Lung (tissue), 12 donors: ENCODE results near the gene RTP5. TPM values are rescaled to one million over a fixed set of nuclear protein-coding genes. Genes with fewer than 3 reads are reported as not detected.

Experiments used
- ATAC-seq: fragments of 200-7000 bp; cut with Tn5 transposase; one replicate; pipeline ENCODE4 v1.9.1; 2020; ENCODE audit warnings: moderate number of reproducible peaks; ENCODE audit not compliant: insufficient read depth, low FRiP score
- DNase-seq, 3 donors: peaks; one replicate each; pipeline ENCODE4 v3.0.0-alpha.2; 2013 to 2017
- H3K27ac ChIP-seq, 2 donors: one replicate each; pipeline ENCODE4 v1.5.1; 2013; ENCODE audit warnings: mild to moderate bottlenecking in 2 of 2, moderate library complexity in 2 of 2, control low read depth in 1 of 2, inconsistent platforms in 1 of 2, low read depth in 1 of 2, low read length in 1 of 2
- H3K27me3 ChIP-seq, 3 donors: one replicate each; pipeline ENCODE4 v1.5.1; 2013; ENCODE audit warnings: low read length in 2 of 3; ENCODE audit not compliant: control insufficient read depth in 3 of 3, insufficient read depth in 3 of 3
- H3K36me3 ChIP-seq, 4 donors: one replicate each; pipeline ENCODE4 v1.5.1; 2013; ENCODE audit warnings: low read length in 4 of 4, mild to moderate bottlenecking in 1 of 4, moderate library complexity in 1 of 4; ENCODE audit not compliant: control insufficient read depth in 4 of 4, insufficient read depth in 4 of 4
- H3K4me1 ChIP-seq, 5 donors: one replicate each; pipeline ENCODE4 v1.5.1; 2013; ENCODE audit warnings: low read length in 5 of 5, mild to moderate bottlenecking in 2 of 5, moderate library complexity in 1 of 5; ENCODE audit not compliant: control insufficient read depth in 5 of 5, insufficient read depth in 5 of 5
- H3K4me3 ChIP-seq: one replicate; pipeline ENCODE4 v1.5.1; 2013; ENCODE audit warnings: mild to moderate bottlenecking, control low read depth, moderate library complexity
- H3K9ac ChIP-seq, 2 donors: one replicate each; pipeline ENCODE4 v1.5.1; 2013; ENCODE audit warnings: low read length in 2 of 2, control low read depth in 1 of 2; ENCODE audit not compliant: insufficient read depth in 1 of 2
- H3K9me3 ChIP-seq, 4 donors: one replicate each; pipeline ENCODE4 v1.5.1; 2013; ENCODE audit warnings: low read length in 3 of 4, mild to moderate bottlenecking in 1 of 4, moderate library complexity in 1 of 4; ENCODE audit not compliant: control insufficient read depth in 4 of 4, insufficient read depth in 3 of 4
- WGBS, 2 donors: extraction: QIAGEN DNeasy Blood & Tissue Kit; methylation state at CpG; one replicate each; pipeline ENCODE4 v1.1.7; 2013; 5-methylcytosine and 5-hydroxymethylcytosine counted together
- polyA plus RNA-seq, 2 donors: library from polyadenylated mRNA; stranded (reverse); fragments of 200-250 nt; gene quantifications; one replicate each; pipeline ENCODE4 v1.2.1, GENCODE V29; 2013
- total RNA-seq, 2 donors: library from RNA; depleted of rRNA in 1 of 2; stranded (reverse); fragments of >200 nt in 1 of 2; gene quantifications; one replicate each; pipeline ENCODE4 v1.2.1, GENCODE V29; 2014 to 2021
- TF ChIP-seq, protein P1 (sequence below): IDR thresholded peaks from 2 replicates; pipeline ENCODE4 v1.5.1; 2012; ENCODE audit warnings: mild to moderate bottlenecking; ENCODE audit errors: control extremely low read depth, extremely low read depth
- donor health status: control.
- donor health status: control.
- donor health status: Bipolar disorder and iron deficiency.
- donor health status: healthy.
- donor health status: DM: yes; HTN: yes; CAD: no.

The RTP5 gene
- total and polyA plus RNA-seq, 4 donors = 0.08 to 0.13 (median 0.09) TPM; not detected in 1

DNA sequence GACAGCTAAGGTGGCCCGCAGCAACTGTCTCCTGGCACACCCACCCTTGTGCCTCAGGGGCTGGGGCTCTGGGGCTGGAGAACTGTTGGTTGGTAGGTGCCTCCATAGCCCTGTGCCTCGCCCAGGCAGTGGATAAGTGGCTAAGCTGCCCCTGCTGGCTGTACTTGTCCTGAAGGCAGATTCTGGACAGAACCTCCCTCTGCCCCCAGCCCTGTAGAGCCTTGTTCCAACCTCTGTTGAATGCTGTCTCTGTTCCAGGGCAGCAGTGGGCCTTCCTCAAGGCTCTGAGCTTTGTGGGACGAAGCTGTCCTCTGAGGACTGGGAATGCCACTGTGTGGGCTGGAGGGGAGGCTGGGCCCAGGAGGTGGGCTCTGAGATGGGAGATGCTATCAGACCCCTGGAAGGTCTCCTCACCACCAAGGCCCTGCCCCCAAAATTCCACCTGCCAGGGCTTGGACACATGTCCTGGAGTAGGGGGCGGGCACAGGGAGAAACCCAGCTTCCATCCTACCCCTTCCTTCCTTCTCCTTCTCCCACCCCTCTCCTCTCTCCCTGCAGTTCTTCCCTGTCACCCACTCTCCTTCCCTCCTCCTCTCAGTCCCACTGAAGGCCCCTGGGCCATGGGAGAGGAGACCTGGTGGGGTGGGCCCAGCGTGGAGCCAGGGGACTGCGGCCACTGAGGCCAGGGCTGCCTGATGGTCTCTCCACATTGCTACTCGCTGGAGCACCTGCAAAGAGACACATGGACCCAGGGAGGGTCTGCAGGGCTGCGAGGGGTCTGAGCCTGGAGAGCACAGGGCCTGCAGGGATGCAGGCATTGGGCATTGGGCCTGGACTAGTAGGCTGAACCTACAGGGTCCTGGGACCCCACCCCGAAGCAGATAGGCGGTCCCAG lies 9.1 kb upstream of the RTP5 start:
- DNase-seq (no peak), ATAC-seq (no peak)
- Histone ChIP-seq H3K27me3 (peaks cover 0 to 19% (median 15%) of the 10 kb centered on the region in 3 donors), H3K9me3 (peaks cover 0 to 10% (median under 1%) of the 10 kb centered on the region in 4 donors), H3K4me1 (peaks cover 0 to 23% (median 9%) of the 10 kb centered on the region in 5 donors), H3K9ac (no peak overlapping the region), H3K27ac (peak overlapping the region; percentile 46 to 61), H3K4me3 (no peak overlapping the region), H3K36me3 (peaks cover 0 to 4% (median 0%) of the 10 kb centered on the region in 4 donors)
- TF ChIP-seq, protein P1, sequence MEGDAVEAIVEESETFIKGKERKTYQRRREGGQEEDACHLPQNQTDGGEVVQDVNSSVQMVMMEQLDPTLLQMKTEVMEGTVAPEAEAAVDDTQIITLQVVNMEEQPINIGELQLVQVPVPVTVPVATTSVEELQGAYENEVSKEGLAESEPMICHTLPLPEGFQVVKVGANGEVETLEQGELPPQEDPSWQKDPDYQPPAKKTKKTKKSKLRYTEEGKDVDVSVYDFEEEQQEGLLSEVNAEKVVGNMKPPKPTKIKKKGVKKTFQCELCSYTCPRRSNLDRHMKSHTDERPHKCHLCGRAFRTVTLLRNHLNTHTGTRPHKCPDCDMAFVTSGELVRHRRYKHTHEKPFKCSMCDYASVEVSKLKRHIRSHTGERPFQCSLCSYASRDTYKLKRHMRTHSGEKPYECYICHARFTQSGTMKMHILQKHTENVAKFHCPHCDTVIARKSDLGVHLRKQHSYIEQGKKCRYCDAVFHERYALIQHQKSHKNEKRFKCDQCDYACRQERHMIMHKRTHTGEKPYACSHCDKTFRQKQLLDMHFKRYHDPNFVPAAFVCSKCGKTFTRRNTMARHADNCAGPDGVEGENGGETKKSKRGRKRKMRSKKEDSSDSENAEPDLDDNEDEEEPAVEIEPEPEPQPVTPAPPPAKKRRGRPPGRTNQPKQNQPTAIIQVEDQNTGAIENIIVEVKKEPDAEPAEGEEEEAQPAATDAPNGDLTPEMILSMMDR = no peak
- WGBS, 2 donors = 86 to 87% methylated on average over 10 of the region's 10 CpGs

DNA sequence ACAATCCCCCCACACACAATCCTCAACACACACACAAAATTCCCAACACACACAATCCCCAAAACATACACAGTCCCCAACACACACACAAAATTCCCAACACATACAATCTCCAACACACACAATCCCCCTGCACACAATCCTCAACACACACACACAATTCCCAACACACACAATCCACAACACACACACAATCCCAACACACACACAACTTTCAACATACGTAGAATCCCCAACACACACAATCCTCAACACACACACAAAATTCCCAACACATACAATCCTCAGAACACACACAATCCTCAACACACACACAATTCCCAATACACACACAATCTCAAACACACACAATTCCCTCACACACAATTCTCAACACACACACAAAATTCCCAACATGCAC lies 8.3 kb upstream of the RTP5 start:
- 97 to 98% methylated on average over 1 of the region's 1 CpG for whole genome bisulfite sequencing, 2 donors
- H3K9ac ChIP-seq = no peak overlapping the region
- peaks cover 0 to 24% (median 21%) of the 10 kb centered on the region in 3 donors for H3K27me3 ChIP-seq
- no peak overlapping the region for H3K4me3 ChIP-seq
- H3K4me1 ChIP-seq = peaks cover 0 to 23% (median 12%) of the 10 kb centered on the region in 5 donors
- DNase-seq (no peak), ATAC-seq (no peak)
- TF ChIP-seq, protein P1 = no peak
- H3K36me3 ChIP-seq = peaks cover 0 to 5% (median 0%) of the 10 kb centered on the region in 4 donors
- no peak overlapping the region for H3K27ac ChIP-seq
- H3K9me3 ChIP-seq = peaks cover 0 to 13% (median under 1%) of the 10 kb centered on the region in 4 donors

DNA sequence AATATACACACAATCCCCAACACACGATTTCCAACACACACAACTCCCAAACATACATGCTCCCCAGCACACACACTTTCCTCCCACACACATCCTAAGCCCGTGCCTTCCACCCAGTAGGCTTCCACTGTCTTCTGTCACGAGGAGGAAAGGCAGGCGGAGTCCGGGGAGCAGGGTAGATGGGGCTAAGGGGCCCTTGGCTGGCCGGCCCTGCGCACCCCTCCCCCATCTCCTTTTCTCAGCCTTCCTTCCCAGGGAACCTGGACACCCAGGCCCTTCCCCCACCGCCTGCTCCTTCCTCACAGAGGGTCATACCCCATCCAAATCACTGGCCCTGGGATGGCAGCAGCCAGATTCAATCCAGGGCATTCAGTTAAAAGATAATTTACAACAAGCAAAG lies 7.4 kb upstream of the RTP5 start:
- DNase-seq = no peak
- WGBS, 2 donors = 76 to 82% methylated on average over 8 of the region's 8 CpGs
- H3K9me3 ChIP-seq = peaks cover 0 to 13% (median under 1%) of the 10 kb centered on the region in 4 donors
- H3K4me3 ChIP-seq = no peak overlapping the region
- peaks cover 0 to 23% (median 12%) of the 10 kb centered on the region in 5 donors for H3K4me1 ChIP-seq
- H3K27me3 ChIP-seq = peaks cover 3 to 27% (median 21%) of the 10 kb centered on the region in 3 donors
- H3K27ac ChIP-seq = no peak overlapping the region
- TF ChIP-seq, protein P1 = no peak
- no peak for ATAC-seq
- no peak overlapping the region for H3K9ac ChIP-seq
- peaks cover 0 to 5% (median 0%) of the 10 kb centered on the region in 4 donors for H3K36me3 ChIP-seq
